Measurements from ENCODE around the gene MAPK4. TPM values are rescaled to one million over a fixed set of nuclear protein-coding genes. Genes with fewer than 3 reads are reported as not detected.

The MAPK4 gene
- polyA plus RNA-seq, 1 donor, result 1.5 TPM

- H3K9me3 ChIP-seq (ENCODE audit: control insufficient read depth, low read depth, low read length), result no peaks in the 10 kb centered on the region
- H3K27me3 ChIP-seq (ENCODE audit: control insufficient read depth, insufficient read depth, low read length), result no peaks in the 10 kb centered on the region
- DNase-seq, result no peak
- H3K4me1 ChIP-seq (ENCODE audit: control insufficient read depth, insufficient read depth, low read length), result no peaks in the 10 kb centered on the region
- H3K27ac ChIP-seq (ENCODE audit: low read length), result no peak overlapping the region
- 20% methylated on average over 1 of the region's 3 CpGs for WGBS (ENCODE audit: insufficient coverage, low lambda C conversion rate)
- H3K36me3 ChIP-seq (ENCODE audit: control insufficient read depth, insufficient read depth, low read length), result no peaks in the 10 kb centered on the region
- H3K4me3 ChIP-seq (ENCODE audit: low read length), result no peak overlapping the region
Measured at GRCh38 chr18:50662177-50662576, 102.3 kb downstream of the MAPK4 start.

GRCh38 chr18:50662775-50663383, 103.0 kb downstream of the MAPK4 start:
- Histone ChIP-seq H3K4me3 (ENCODE audit: low read length) (no peak overlapping the region), H3K36me3 (ENCODE audit: control insufficient read depth, insufficient read depth, low read length) (no peaks in the 10 kb centered on the region), H3K27ac (ENCODE audit: low read length) (no peak overlapping the region), H3K9me3 (ENCODE audit: control insufficient read depth, low read depth, low read length) (no peaks in the 10 kb centered on the region), H3K4me1 (ENCODE audit: control insufficient read depth, insufficient read depth, low read length) (no peaks in the 10 kb centered on the region), H3K27me3 (ENCODE audit: control insufficient read depth, insufficient read depth, low read length) (no peaks in the 10 kb centered on the region)
- no peak for DNase-seq
- WGBS (ENCODE audit: insufficient coverage, low lambda C conversion rate), result no CpG with 5 or more reads among the region's 10 CpGs

GRCh38 chr18:50663626-50664441, 103.9 kb downstream of the MAPK4 start:
- Histone ChIP-seq H3K27me3 (ENCODE audit: control insufficient read depth, insufficient read depth, low read length) (no peaks in the 10 kb centered on the region), H3K9me3 (ENCODE audit: control insufficient read depth, low read depth, low read length) (no peaks in the 10 kb centered on the region), H3K4me3 (ENCODE audit: low read length) (no peak overlapping the region), H3K4me1 (ENCODE audit: control insufficient read depth, insufficient read depth, low read length) (no peaks in the 10 kb centered on the region), H3K36me3 (ENCODE audit: control insufficient read depth, insufficient read depth, low read length) (no peaks in the 10 kb centered on the region), H3K27ac (ENCODE audit: low read length) (no peak overlapping the region)
- no CpG with 5 or more reads among the region's 40 CpGs for WGBS (ENCODE audit: insufficient coverage, low lambda C conversion rate)
- DNase-seq, result no peak

- Histone ChIP-seq H3K4me3 (ENCODE audit: low read length) (no peak overlapping the region), H3K9me3 (ENCODE audit: control insufficient read depth, low read depth, low read length) (no peaks in the 10 kb centered on the region), H3K4me1 (ENCODE audit: control insufficient read depth, insufficient read depth, low read length) (no peaks in the 10 kb centered on the region), H3K27me3 (ENCODE audit: control insufficient read depth, insufficient read depth, low read length) (no peaks in the 10 kb centered on the region), H3K27ac (ENCODE audit: low read length) (no peak overlapping the region), H3K36me3 (ENCODE audit: control insufficient read depth, insufficient read depth, low read length) (no peaks in the 10 kb centered on the region)
- DNase-seq, result no peak
- WGBS (ENCODE audit: insufficient coverage, low lambda C conversion rate), result no CpG with 5 or more reads among the region's 6 CpGs
Measured at GRCh38 chr18:50665015-50665414, 105.1 kb downstream of the MAPK4 start.

- Histone ChIP-seq H3K4me1 (ENCODE audit: control insufficient read depth, insufficient read depth, low read length) (no peaks in the 10 kb centered on the region), H3K36me3 (ENCODE audit: control insufficient read depth, insufficient read depth, low read length) (no peaks in the 10 kb centered on the region), H3K27ac (ENCODE audit: low read length) (no peak overlapping the region), H3K9me3 (ENCODE audit: control insufficient read depth, low read depth, low read length) (no peaks in the 10 kb centered on the region), H3K27me3 (ENCODE audit: control insufficient read depth, insufficient read depth, low read length) (no peaks in the 10 kb centered on the region), H3K4me3 (ENCODE audit: low read length) (no peak overlapping the region)
- no peak for DNase-seq
Measured at GRCh38 chr18:50665519-50665918, 105.6 kb downstream of the MAPK4 start.

GRCh38 chr18:50666536-50666935, 106.6 kb downstream of the MAPK4 start:
- Histone ChIP-seq H3K9me3 (ENCODE audit: control insufficient read depth, low read depth, low read length) (no peaks in the 10 kb centered on the region), H3K4me1 (ENCODE audit: control insufficient read depth, insufficient read depth, low read length) (no peaks in the 10 kb centered on the region), H3K4me3 (ENCODE audit: low read length) (no peak overlapping the region), H3K27me3 (ENCODE audit: control insufficient read depth, insufficient read depth, low read length) (no peaks in the 10 kb centered on the region), H3K36me3 (ENCODE audit: control insufficient read depth, insufficient read depth, low read length) (no peaks in the 10 kb centered on the region), H3K27ac (ENCODE audit: low read length) (no peak overlapping the region)
- 76% methylated on average over 2 of the region's 4 CpGs for WGBS (ENCODE audit: insufficient coverage, low lambda C conversion rate)
- DNase-seq, result no peak

- no peaks in the 10 kb centered on the region for H3K36me3 ChIP-seq (ENCODE audit: control insufficient read depth, insufficient read depth, low read length)
- H3K27ac ChIP-seq (ENCODE audit: low read length), result no peak overlapping the region
- H3K4me1 ChIP-seq (ENCODE audit: control insufficient read depth, insufficient read depth, low read length), result no peaks in the 10 kb centered on the region
- H3K9me3 ChIP-seq (ENCODE audit: control insufficient read depth, low read depth, low read length), result no peaks in the 10 kb centered on the region
- no peak overlapping the region for H3K4me3 ChIP-seq (ENCODE audit: low read length)
- DNase-seq, result no peak
- no peaks in the 10 kb centered on the region for H3K27me3 ChIP-seq (ENCODE audit: control insufficient read depth, insufficient read depth, low read length)
- WGBS (ENCODE audit: insufficient coverage, low lambda C conversion rate), result no CpG with 5 or more reads among the region's 3 CpGs
Measured at GRCh38 chr18:50671376-50671775, 111.5 kb downstream of the MAPK4 start.

GRCh38 chr18:50674307-50674980, 114.6 kb downstream of the MAPK4 start:
- Histone ChIP-seq H3K4me3 (ENCODE audit: low read length) (no peak overlapping the region), H3K27ac (ENCODE audit: low read length) (no peak overlapping the region), H3K36me3 (ENCODE audit: control insufficient read depth, insufficient read depth, low read length) (no peaks in the 10 kb centered on the region), H3K27me3 (ENCODE audit: control insufficient read depth, insufficient read depth, low read length) (no peaks in the 10 kb centered on the region), H3K9me3 (ENCODE audit: control insufficient read depth, low read depth, low read length) (no peaks in the 10 kb centered on the region), H3K4me1 (ENCODE audit: control insufficient read depth, insufficient read depth, low read length) (no peaks in the 10 kb centered on the region)
- DNase-seq, result no peak
- 100% methylated on average over 1 of the region's 10 CpGs for WGBS (ENCODE audit: insufficient coverage, low lambda C conversion rate)

GRCh38 chr18:50675043-50675442, 115.2 kb downstream of the MAPK4 start:
- WGBS (ENCODE audit: insufficient coverage, low lambda C conversion rate), result 70% methylated on average over 2 of the region's 6 CpGs
- Histone ChIP-seq H3K27me3 (ENCODE audit: control insufficient read depth, insufficient read depth, low read length) (no peaks in the 10 kb centered on the region), H3K27ac (ENCODE audit: low read length) (no peak overlapping the region), H3K9me3 (ENCODE audit: control insufficient read depth, low read depth, low read length) (no peaks in the 10 kb centered on the region), H3K36me3 (ENCODE audit: control insufficient read depth, insufficient read depth, low read length) (no peaks in the 10 kb centered on the region), H3K4me1 (ENCODE audit: control insufficient read depth, insufficient read depth, low read length) (no peaks in the 10 kb centered on the region), H3K4me3 (ENCODE audit: low read length) (no peak overlapping the region)
- DNase-seq, result no peak

- no CpG with 5 or more reads among the region's 6 CpGs for WGBS (ENCODE audit: insufficient coverage, low lambda C conversion rate)
Measured at GRCh38 chr18:50678651-50679050, 118.8 kb downstream of the MAPK4 start.

More at GRCh38 chr18:50678651-50679050, 118.8 kb downstream of the MAPK4 start:
- H3K27me3 ChIP-seq (ENCODE audit: control insufficient read depth, insufficient read depth, low read length), result no peaks in the 10 kb centered on the region
- DNase-seq, result no peak
- H3K27ac ChIP-seq (ENCODE audit: low read length), result no peak overlapping the region
- H3K4me1 ChIP-seq (ENCODE audit: control insufficient read depth, insufficient read depth, low read length), result no peaks in the 10 kb centered on the region
- H3K36me3 ChIP-seq (ENCODE audit: control insufficient read depth, insufficient read depth, low read length), result no peaks in the 10 kb centered on the region
- H3K9me3 ChIP-seq (ENCODE audit: control insufficient read depth, low read depth, low read length), result no peaks in the 10 kb centered on the region
- no peak overlapping the region for H3K4me3 ChIP-seq (ENCODE audit: low read length)
